Vagina (tissue), 2 donors: ENCODE data around the gene ST8SIA1.

Experiments
- CTCF ChIP-seq, 3 experiments: fragments of 450-650 bp in 2 of 3; fragments of 200-600 bp in 1 of 3; sonication (generic) in 1 of 3; IDR thresholded peaks; one replicate each; pipeline ENCODE4 v1.5.1; 2017 to 2019; ENCODE audit warnings: antibody characterized with exemption in 3 of 3, mild to moderate bottlenecking in 2 of 3, moderate library complexity in 2 of 3
- POLR2A ChIP-seq, 2 donors: fragments of 450-650 bp; IDR thresholded peaks; one replicate each; pipeline ENCODE4 v1.6.1; 2017; ENCODE audit warnings: antibody characterized with exemption in 2 of 2, mild to moderate bottlenecking in 2 of 2, moderate library complexity in 2 of 2

- TF ChIP-seq CTCF (IDR thresholded peaks at IDR 0.05) (no peak), POLR2A (IDR thresholded peaks at IDR 0.05) (no peak)
Observed at GRCh38 chr12:22242726-22243125, 91.8 kb downstream of the ST8SIA1 start.
